GM11168 (cell line): ENCODE results near the gene CFI.

Source experiments
- in situ Hi-C: fragments of 300-500 bp; cut with MboI; formaldehyde crosslinking; loops from one replicate; pipeline ENCODE4 v1.12.0; 2022; ENCODE audit warnings: low sequenced_read_pairs; ENCODE audit not compliant: unreplicated experiment

Gene CFI

DNA sequence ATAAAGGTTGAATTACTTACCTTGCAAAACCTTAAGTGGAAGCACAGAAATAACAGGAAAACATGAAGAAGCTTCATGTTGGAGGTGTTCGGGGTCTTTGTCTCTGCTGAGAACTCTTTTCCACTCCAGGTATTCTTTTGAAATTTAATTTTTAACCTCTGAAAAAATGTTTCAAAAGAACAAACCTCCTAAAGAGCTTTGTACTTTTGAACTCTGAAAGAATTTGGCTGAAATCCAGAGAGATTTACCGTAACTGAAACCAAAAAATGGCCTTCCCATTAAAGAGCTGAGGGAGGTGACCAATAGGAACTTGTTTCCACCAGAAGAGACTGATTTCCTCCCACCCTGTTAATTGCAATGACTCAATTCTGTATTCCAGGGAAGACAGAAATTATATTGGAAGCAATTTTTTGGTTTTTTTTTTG, at the start of gene CFI:
Gene CFI (minus strand): TSS at position 105 of the 425 bp plus-strand sequence. CDS start 28 bp downstream, at position 77.
- in situ Hi-C loops, result loop anchor here (5.0 to 25.0 kb wide), 2 partner anchors 265 to 375 kb away; no protein-coding TSS in a partner anchor

DNA sequence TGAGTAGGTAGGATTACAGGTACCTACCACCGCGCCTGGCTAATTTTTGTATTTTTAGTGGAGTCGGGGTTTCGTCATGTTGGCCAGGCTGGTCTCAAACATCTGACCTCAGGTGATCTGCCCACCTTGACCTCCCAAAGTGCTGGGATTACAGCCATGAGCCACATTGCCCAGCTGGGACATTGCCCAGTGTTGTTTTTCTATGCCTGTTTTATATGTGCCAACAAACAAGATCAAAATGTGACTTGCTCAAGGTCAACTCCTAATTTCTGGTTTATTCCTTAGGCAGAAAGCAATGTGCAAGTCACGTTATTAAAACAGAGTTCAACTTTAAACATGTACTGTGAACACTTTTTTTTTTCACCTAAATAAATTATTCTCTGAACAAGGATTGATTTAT, 48.8 kb upstream of the CFI start:
- in situ Hi-C loops, result no loop called here

DNA sequence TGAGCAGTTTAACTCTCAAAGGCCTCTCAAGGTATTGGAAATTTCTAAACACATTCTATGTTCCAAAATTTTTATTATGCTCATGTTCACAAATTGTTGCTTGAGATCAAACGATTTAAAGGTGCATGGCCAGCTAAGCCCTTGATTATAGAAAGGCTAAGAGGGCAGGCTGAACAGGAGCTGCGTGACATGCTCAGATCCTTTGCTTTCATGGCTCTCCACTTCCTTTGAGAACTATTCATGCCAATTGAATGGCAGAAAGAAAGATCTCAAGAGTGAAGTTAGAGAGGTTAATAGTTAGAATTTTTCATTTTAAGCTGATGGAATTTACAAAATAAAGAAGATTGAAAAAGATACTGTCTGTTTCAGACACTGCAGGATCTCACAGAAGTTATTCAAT, 46.7 kb upstream of the CFI start:
- in situ Hi-C loops, result no loop called here

DNA sequence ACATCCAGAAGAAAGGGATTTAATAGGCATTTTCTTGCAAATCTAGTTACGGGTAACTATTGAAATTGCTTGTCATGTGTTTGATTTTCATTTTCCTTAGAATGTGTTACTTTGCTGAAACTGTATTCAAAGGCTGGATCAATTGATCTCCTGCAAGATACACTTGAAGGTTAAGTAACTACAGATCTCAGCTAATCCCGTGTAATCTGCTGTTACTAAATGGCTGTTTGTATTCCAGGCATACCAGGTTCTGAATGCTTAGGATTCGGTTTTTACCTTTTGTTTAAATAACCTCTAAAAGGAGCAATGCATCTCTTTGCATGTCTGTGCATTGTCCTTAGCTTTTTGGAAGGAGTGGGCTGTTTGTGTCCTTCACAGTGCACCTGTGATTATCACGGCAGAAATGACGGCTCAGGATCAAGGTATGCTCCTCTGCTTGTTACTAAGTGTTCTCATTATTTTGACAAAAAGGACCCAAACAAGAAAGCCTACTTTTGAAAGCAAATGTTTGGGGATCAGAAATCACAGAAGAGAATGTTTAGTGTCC, 46.2 kb upstream of the CFI start, which contains the start of gene LRIT3:
Gene LRIT3 (plus strand): TSS at position 212 of the 547 bp plus-strand sequence. CDS start 95 bp downstream, at position 307.
- in situ Hi-C loops, result no loop called here

DNA sequence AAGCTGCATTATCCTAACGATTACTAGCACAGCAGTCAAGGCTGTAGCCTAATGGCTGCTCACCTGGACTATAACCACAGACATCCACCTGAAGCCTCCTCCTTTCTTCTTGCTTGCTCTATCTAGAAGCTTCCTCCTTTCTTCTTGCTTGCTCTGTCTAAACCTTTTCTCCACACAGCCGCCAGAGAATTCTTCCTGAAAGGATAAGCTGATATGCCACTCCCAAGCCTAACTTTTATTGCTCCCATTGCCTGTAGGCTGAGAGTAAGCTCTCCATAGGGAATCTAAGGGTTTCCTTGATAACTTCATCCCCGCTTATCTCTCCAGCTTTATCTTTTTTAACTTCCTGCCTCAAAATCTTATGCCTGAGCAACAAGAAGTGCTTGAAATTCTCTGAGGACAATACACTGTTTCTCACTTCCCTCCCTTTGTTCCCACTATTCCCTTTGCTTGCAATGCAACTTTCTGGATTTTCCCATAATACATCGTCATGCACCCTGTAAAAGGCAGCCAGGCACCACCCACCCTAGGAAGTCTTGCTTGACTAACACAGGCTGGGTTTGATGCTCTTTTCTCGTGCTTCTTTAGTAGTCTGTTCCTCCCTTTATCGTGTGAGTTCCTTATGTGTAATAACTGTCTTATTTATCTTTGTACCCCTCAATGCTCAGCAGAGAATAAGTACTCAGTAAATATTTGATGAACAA, 44.7 kb upstream of the CFI start:
- in situ Hi-C loops, result no loop called here

DNA sequence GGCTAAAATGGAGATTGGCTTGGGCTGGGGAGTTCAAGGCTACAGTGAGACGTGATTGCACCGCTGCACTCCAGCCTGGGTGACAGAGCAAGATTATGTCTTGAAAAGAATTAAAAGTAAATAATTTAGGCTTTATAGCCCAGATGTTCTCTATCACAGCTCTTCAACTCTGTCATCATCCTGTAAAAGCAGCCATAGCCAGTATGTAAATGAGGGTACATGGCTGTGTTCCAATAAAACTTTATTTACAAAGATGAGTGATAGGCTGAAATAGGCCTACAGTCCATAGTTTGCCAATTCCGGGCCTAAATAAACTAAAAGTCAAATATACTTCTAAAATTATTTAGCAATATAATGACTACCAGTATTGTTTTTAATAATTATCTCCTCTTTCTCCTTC, 35.2 kb upstream of the CFI start:
- in situ Hi-C loops, result no loop called here

DNA sequence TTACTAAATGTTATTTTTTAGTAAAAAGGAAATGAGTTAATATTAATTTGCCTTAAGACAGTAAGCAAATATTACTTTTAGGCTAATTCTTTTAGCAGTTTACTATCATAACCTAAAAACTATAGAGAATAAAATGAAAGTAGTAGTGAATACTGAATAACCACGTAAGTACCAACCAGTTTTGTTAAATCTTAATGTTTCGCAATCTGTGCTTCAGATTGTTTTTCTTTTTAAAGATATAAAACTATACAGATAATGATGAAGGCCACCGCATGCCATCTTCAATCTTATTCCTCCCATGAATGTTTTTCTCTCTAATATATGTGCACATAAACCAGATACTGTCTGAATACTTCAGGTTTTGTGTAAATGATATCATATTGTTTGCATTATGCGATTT, 32.0 kb upstream of the CFI start:
- in situ Hi-C loops, result no loop called here

DNA sequence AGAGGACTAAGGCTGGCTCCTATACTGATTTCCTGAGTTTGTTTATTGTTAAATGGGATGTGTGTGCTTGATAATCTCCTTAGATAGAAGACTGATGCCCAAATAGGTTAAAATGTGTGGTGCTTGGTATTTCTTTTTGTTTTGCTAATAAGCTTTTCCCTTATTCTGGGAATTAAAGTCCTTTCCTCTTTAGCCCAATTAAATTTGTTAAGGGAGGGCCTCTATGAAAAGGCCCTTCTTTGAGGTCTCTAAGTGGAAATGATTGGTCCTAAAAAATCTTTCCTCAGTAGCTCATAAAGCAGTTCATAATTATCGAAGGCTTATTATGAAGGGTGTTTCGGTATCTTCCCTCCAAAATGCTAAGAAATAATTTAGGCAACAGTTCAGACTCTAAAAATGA, 25.9 kb upstream of the CFI start, which contains the start of gene RRH:
Gene RRH (plus strand): TSS at position 301 of the 400 bp plus-strand sequence. CDS start 56 bp downstream, at position 357.
- in situ Hi-C loops, result no loop called here

DNA sequence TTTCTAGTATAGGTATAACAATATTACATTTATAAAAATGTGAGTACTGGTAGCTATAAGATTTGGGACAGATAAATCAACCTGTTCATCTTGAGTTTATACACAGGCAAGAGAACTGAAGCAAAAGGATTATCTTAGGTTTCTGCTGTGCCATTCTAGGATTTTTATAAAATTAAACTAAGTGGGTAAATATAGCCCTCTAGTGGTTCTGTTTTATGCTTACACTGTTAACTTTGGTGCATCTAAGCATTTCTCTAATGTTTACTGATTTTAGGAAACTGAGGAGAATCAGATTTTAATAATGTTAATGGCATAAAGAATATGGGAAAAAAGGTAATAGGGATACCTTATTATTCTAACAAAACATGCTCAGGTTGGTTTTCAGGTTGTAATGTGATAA, 24.9 kb upstream of the CFI start:
- in situ Hi-C loops, result no loop called here

DNA sequence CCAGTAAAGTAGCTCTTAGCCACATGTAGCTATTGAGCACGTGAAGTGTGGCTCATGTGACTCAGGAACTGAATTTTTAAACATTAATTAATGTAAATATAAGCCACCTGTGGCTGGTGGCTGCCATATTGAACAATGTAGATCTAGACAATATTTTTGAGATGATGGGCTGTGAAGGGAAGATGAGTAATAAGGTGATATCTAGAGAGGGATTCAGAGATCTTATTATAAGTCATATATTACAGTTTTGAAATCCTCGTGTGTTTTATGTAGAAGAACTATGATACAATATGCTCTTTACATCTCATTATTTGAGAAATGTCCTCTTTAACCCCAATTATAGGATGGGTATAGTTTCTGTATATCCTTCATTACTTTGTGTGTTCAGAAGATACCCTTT, 19.4 kb upstream of the CFI start:
- in situ Hi-C loops, result loop anchor here (25.0 kb wide), 1 partner anchor 284 kb away; no protein-coding TSS in a partner anchor

DNA sequence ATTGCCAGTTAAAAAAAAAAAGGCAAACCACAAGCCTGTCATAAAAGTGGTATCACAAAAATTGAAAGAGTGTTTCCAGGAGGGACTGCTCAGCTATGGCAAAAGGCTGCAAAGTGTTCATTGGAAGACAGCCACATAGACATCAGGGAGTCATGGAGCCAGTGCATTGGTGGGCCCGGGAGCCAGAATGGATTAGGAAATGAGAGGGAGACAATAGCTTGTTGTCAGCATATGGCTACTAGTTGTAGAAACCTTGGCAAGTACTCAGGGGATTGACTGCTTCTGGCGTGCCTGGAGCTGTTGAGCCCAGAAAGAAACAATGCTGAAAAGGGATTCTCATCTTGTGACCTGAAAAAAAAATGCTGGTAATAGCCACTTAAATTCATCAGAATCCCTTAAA, 18.8 kb upstream of the CFI start:
- in situ Hi-C loops, result loop anchor here (25.0 kb wide), 1 partner anchor 283 kb away; no protein-coding TSS in a partner anchor

DNA sequence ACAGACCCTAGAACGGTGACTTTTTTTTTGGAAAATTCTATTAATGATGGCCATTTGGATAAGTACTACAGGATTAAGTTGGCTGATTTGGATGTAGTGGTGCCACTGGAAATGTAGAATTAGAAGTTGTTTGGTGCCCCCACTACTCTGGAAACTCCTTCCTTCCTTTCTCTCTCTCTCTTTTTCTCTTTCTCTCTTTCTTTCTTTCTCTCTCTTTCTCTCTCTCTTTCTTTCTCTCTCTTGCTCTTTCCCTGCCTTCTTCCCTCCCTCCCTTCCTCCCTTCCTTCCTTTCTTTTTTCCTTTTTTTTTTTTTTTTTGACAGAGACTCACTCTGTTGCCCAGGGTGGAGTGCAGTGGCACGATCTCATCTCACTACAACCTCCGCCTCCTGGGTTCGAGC, 16.5 kb upstream of the CFI start:
- in situ Hi-C loops, result loop anchor here (25.0 kb wide), 1 partner anchor 281 kb away; no protein-coding TSS in a partner anchor

DNA sequence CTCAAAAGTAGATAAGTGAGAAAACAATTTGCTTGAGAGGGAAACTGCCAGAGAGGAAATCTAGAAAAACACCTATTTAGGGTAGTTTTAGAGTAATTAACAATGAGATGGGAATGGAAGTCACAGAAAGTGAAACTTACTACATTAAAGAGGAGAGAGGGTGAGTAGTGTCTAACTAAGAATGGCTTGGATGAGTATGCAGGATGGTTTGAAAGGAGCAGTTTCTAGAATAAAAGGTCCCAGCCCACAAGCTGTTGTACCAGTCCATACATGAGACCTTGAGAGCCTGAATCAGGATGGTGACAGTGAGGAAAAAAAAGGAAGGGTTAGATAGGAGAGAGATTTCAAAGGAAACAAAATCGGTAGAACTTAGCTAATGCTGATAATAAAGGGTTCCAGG, 15.1 kb upstream of the CFI start:
- in situ Hi-C loops, result loop anchor here (25.0 kb wide), 1 partner anchor 280 kb away; no protein-coding TSS in a partner anchor

DNA sequence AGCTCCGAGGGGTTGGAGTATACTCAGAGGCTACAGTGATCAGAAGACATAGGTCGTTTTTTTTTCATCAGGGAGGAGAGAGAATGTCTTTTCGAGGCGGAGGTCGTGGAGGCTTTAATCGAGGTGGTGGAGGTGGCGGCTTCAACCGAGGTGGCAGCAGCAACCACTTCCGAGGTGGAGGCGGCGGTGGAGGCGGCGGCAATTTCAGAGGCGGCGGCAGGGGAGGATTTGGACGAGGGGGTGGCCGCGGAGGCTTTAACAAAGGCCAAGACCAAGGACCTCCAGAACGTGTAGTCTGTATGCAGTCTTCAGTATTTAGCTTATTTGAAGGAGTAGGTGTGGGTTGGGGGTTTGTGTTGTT, 14.3 kb upstream of the CFI start:
- in situ Hi-C loops, result loop anchor here (25.0 kb wide), 1 partner anchor 279 kb away; no protein-coding TSS in a partner anchor

DNA sequence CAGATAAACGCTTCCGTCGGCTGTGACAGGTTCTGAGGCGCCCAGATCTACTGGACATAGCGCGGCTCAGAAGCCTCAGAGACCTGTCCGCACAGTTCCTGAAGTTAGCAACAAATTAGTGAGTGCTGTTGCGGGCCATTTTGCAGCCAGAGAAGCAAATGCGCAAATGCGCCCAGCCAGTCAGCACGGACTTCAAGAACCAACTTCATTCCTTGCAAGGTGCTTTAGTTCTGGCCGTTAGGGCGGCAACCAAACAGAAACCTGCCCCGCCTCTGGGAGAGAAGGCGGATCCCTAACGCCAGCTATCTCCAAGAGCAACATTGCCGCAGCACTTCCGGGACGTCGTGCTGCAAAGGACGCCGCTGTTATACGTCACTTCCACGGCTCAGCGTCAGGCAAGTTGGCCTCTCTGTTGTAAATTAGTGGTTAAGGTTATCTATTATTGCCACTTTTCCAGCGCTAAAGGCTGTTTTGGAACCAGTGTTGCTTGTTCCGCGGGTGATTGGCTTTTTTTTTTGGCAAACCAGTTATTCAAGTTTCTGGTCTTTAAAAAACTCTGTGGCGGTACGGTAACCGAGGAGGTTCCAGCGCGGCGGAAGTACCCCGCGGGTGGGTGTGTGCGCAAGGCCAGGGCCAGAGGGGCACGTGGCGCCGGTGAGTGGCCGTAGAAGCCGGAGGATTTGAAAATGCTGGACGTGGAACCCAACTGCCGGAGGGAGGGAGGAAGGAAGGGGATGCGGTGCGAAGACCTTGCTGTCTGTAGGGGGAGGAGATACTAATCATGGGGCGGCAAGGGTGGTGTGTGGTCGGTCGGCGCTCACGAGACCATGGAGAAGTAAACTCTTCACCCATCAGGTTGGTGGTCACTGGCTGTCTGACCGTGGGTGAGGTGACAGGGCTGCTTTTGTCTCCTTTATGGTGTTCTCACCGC, 13.6 kb upstream of the CFI start, which contains the start of gene GAR1:
Gene GAR1 (plus strand): TSS at position 612 of the 931 bp plus-strand sequence. CDS start 403 bp downstream, outside the sequence.
- in situ Hi-C loops, result loop anchor here (25.0 kb wide), 1 partner anchor 278 kb away; no protein-coding TSS in a partner anchor

DNA sequence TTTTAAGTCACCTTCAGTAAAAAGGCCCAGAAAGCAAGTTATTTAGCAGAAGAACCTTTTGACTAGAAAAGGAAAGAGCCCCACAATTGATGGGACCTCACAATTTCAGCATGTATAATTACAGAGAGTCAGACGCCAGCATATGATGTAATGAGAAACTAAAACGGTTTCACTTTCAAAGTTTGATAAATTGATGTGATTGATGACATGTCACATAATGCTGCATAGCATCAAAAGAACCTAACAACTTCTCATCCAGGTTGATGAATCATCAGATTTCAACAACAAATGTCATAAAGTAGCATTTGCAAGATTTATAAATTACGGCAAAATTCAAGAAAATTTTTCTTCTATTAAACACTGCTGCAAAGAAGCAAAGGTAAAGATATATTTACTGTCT, 9.9 kb upstream of the CFI start:
- in situ Hi-C loops, result loop anchor here (25.0 kb wide), 1 partner anchor 274 kb away; no protein-coding TSS in a partner anchor

DNA sequence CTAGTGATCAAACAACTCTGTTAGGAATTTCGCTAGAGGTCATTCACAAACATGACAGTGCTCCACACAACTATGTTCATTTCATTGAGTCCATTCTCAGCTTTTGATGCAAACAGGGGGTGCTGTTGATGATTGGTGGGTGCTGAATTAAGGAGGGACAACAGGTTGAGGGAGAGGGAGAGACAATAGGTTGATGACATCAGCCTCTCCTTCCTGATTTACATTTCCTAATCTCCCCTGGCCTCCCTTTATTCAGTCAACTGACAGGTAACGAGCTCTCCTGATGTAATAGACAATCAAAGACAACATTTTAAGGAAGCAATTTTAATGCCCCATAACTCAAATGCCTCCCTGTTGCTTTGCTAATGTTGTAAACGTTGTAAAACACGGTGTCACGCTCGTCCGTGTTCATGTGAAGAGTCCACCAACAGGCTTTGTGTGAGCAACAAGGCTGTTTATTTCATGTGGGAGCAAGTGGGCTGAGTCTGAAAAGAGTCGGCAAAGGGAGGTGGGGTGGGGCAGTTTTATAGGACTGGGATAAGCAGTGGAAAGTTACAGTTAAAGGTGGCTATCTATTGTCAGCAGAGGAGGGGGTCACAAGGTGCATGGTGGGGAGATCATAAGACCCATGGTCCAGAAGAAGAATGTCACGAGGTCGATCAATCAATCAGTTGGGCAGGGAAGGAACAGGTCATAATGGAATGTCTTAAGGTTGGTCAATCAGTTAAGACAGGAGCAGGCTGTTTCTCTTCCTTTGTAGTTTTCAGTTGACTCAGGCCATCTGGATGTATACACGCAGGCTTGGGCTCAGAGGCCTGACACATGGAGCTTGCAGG, 9.0 kb upstream of the CFI start:
- in situ Hi-C loops, result loop anchor here (25.0 kb wide), 1 partner anchor 273 kb away; no protein-coding TSS in a partner anchor

DNA sequence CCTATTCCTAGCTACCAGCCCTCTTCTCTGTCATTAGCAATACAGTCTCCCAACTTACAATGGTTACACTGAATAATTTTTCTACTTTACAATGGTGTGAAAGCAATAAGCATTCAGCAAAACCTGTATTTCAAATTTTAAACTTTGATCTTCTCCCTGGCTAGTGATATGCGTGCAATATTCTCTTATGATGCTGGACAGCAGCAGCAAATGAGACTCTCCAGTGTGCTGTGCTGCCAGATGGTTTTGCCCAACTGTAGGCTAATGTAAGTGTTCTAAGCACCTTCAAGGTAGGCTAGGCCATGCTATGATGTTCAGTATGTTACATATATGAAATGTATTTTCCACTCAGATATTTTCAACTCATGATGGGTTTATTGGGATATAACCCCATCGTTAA, 7.9 kb upstream of the CFI start:
- in situ Hi-C loops, result loop anchor here (25.0 kb wide), 1 partner anchor 272 kb away; no protein-coding TSS in a partner anchor

DNA sequence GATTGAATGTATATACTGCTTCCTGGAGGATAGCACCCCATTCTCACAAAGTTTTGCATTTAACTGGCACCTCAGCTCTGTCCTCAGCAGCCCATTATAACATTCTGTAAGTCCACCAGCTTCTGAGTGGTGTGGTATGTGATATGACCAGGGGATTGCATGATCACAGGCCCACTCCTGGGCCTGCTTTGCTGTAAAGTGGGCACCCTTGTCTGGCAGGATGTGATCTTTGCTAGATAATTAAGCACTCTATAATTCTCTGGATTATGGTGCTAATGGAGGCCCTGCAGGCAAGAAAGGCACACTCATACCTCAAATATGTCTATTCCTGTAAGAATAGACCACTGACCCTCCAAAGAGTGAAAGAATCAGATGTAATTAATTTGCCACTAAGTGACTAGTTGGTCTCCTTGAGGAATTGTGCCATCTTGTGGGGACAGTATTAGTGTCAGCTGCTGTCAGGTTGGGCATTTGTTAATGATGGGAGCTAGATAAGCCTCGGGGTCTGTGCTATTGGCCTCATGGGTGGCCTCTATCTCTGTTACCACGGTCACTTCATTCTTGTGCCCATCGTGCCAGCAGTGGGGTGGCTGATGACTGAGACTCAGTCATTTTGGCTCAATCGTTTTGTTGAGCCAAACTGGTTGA, 2.2 kb upstream of the CFI start:
- in situ Hi-C loops, result loop anchor here (5.0 to 25.0 kb wide), 2 partner anchors 267 to 377 kb away; no protein-coding TSS in a partner anchor
